TTC549 (cell line): ENCODE measurements around the gene MORN2.
A peak's percentile ranks its signal among the peaks of the same experiment; 100 is the strongest.

Source experiments
- FAIRE-seq: peaks from 2 replicates; lab custom pipeline; 2012; peaks lifted over from hg19 to GRCh38; lab: Jason Lieb, UNC

The MORN2 gene

DNA sequence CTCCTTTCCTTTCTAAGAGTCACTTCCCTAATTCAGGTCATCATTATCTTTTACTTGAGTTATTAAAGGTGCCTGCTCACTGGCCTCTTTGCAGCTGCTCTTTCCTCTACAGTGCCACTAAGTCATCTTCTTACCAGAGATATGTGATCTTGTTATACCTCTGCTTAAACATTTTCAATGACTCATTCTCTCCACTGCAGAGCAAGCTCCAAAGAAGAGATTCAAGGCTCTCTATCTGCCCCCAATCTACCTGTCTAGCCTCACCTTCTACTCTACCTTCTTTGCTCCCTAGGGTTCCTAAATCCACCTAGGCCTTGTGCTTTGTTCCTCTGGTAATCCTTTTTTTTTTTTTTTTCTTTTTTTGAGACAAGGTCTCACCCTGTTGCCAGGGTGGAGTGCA lies 17.0 kb downstream of the MORN2 start:
- no peak for FAIRE-seq

- FAIRE-seq = no peak
Observed at GRCh38 chr2:38898256-38898655, 22.5 kb downstream of the MORN2 start.

- no peak for FAIRE-seq
Observed at GRCh38 chr2:38900726-38901125, 24.9 kb downstream of the MORN2 start.

- no peak for FAIRE-seq
Observed at GRCh38 chr2:38905251-38905650, 29.5 kb downstream of the MORN2 start.

GRCh38 chr2:38907242-38907641 lies 31.5 kb downstream of the MORN2 start:
- FAIRE-seq = no peak

DNA sequence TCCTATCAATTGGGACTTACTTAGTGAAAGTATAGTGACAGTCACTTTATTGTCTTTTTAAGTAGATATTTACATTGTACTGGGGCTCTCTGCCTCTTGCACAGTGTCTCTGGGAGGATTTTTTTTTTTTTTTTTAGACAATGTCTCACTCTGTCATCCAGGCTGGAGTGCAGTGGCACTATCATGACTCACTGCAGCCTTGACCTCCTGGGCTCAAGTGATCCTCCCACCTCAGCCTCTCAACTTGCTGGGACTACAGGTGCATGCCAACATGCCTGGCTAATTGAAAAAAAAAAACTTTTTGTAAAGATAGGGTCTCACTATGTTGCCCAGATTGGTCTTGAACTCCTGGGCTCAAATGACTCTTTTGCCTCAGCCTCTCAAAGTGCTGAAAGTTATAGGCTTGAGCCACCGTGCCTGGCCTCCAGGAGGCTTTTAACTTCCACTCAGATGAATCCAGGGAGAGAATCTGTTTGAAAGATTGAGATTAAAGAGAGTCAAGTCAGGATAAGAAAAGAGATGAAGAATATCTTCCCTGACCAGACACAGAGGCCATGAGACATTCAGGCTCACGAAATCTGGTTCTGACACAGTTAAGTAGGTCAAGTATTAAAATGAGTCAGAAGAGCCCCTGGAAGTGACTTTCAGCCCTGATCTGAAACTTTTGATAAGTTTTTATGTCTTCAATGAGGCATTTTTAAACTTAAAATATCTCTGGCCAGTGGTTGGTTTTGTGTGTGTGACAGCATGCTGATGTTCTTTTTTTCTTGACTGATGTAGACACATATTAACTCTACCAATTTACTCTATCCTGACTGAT lies 32.2 kb downstream of the MORN2 start:
- no peak for FAIRE-seq

- FAIRE-seq = peak; percentile 26
Observed at GRCh38 chr2:38909872-38910271, 34.1 kb downstream of the MORN2 start.

DNA sequence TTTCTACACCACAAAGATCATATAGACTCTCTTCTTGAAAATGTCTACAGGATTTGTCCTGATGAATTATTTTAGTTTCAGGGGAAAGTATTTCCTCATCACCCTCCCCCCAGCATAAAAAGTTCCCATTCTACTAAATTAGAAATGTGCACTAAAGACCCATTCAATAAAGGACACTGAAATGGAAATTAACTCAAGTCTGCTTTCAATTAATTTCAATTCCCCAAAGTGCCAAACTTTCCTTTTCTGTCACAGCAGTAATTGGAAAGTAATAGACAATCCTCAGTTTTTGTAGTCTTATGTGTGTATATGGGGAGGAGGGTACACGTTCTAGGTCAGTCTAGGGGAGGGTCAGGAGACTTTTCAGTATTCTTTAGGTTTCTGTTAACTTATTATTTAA lies 35.4 kb downstream of the MORN2 start:
- FAIRE-seq = no peak

DNA sequence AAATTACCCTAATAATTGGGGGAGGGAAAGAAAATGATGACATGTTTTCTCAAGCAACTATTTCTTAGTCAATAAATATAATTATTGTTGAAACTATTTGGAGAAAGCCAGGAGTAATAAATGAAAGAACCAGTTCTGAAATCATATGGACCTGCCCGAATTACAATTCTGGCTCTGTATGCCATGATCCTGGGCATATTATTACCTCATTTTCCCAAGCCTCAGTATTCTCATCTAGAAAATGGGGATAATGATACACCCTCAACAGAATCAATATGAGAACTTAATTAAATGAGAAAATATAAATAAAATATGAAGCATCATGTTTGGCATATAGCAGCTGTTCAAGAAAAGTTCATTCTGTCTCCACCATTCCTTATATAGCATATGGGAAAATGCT lies 36.8 kb downstream of the MORN2 start:
- FAIRE-seq = no peak

- FAIRE-seq = no peak
Observed at GRCh38 chr2:38922389-38922788, 46.6 kb downstream of the MORN2 start.

GRCh38 chr2:38922902-38923301 lies 47.1 kb downstream of the MORN2 start:
- FAIRE-seq = no peak

DNA sequence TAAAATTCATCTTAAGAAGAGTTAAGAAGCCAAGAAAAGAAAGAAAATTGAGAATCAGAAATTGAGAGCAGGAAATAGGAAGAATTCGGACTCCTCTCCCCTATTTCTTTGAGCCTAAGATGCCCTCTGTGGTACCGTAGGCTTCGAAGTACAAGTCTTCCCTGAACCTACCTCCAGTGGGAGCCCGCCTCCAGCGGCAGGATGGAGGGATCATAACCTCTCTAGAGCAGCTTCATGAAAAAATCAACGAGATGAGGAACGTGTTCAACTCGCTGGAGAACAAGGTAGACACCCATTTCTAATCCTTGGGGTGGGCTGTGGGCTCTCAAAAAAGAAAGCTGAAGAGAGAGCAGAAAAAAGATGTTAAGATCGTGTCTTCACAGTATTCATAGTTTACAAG lies 50.2 kb downstream of the MORN2 start:
- no peak for FAIRE-seq

- FAIRE-seq = peak; percentile 13
Observed at GRCh38 chr2:38930600-38930999, 54.8 kb downstream of the MORN2 start.
